GM19438 (cell line): ENCODE data around the gene HOXB4.
"Not testable (repeated sequence)": the region's sequence is repeated elsewhere in the genome, so short reads cannot be mapped to it uniquely, and the experiment has no call there.

Experiments used
- ATAC-seq: cut with Tn5 transposase; IDR thresholded peaks from one replicate; pipeline ENCODE4 v1.9.1; 2021; ENCODE audit warnings: low read depth; ENCODE audit not compliant: unreplicated experiment

HOXB4 gene

DNA sequence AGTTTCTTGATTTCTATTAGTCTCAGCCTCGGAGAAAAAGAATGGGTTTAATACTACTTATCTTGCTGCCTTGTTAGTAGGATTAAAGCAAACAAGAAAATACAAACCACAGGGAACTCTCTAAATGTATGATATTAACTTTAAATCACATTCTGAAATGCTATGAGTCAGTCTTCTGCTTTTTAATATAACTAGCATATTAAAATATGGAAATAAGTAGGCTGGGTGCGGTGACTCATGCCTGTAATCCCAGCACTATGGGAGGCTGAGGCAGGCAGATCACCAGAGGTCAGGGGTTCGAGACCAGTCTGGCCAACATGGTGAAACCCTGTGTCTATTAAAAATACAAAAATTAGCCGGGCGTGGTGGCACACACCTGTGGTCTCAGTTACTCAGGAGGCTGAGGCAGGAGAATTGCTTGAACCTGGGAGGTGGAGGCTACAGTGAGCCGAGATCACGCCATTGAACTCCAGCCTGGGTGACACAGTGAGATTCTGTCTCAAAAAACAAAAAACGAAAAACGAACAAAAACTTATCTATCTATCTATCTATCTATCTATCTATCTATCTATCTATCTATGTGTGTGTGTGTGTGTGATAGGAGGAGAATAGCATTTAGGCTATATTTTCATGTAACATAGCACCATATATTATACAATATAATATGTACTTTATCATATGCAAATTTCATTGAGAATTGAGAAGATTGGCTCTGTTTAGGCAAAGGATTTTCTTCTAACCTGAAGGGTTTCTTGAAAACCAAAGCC, 42.2 kb downstream of the HOXB4 start:
- ATAC-seq = not testable (repeated sequence)

- ATAC-seq = no peak
Measured at GRCh38 chr17:48532261-48532660, 45.9 kb downstream of the HOXB4 start.

- ATAC-seq = no peak
Measured at GRCh38 chr17:48530887-48531272, 47.3 kb downstream of the HOXB4 start, which contains the start of gene HOXB1. Gene HOXB1 (minus strand): TSS chr17:48531011. CDS start chr17:48530904, 107 bp downstream.

GRCh38 chr17:48530208-48530886, 47.8 kb downstream of the HOXB4 start:
- no peak for ATAC-seq

- no peak for ATAC-seq
Measured at GRCh38 chr17:48529683-48530009, 48.5 kb downstream of the HOXB4 start.

GRCh38 chr17:48528936-48529682, 49.0 kb downstream of the HOXB4 start:
- no peak for ATAC-seq

- no peak for ATAC-seq
Measured at GRCh38 chr17:48528153-48528935, 49.8 kb downstream of the HOXB4 start.

DNA sequence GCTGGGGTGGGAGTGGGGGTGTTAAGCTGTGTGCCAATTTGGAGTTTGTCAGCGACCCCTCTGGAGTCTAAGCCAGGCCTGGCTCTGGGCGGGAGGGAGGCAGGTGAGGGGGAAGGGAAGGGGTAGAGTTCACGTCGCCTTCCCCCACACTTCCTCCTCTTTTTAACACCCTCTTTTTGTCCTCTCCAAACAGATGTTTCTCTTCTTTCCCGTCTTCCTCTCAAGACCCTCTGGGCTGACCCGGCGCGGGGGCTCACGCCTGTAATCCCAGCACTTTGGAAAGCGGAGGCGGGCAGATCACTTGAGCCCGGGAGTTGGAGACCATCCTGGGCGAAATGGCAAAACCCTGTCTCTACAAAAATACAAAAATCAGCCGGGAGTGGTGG, 50.6 kb downstream of the HOXB4 start:
- ATAC-seq = no peak

- no peak for ATAC-seq
Measured at GRCh38 chr17:48526608-48527546, 51.3 kb downstream of the HOXB4 start.
